DOHH2 (cell line): Measurements from ENCODE around the gene ZSCAN16.
A peak's percentile ranks its signal among the peaks of the same experiment; 100 is the strongest.

Experiments used
- H3F3A ChIP-seq: fragments of 200-600 bp; sonication (generic), shearing (Covaris generic); 2 replicates; pipeline ENCODE4 v1.6.0; 2016; ENCODE audit warnings: antibody characterized with exemption, mild to moderate bottlenecking; ENCODE audit not compliant: control insufficient read depth, insufficient read depth
- H3K27ac ChIP-seq: fragments of 200-600 bp; sonication (generic); 2 replicates; pipeline ENCODE4 v1.5.1; 2014; ENCODE audit warnings: low read depth, mild to moderate bottlenecking, low read length, moderate library complexity
- H3K27me3 ChIP-seq: fragments of 200-600 bp; sonication (generic); 2 replicates; pipeline ENCODE4 v1.6.1; 2014; ENCODE audit warnings: mild to moderate bottlenecking, low read length, mixed read lengths; ENCODE audit not compliant: control insufficient read depth
- H3K36me3 ChIP-seq: fragments of 200-600 bp; sonication (generic); 2 replicates; pipeline ENCODE4 v1.6.1; 2014; ENCODE audit warnings: mild to moderate bottlenecking, low read length, moderate library complexity, mixed read lengths; ENCODE audit not compliant: control insufficient read depth
- H3K4me1 ChIP-seq: fragments of 200-600 bp; sonication (generic); 2 replicates; pipeline ENCODE4 v1.6.1; 2014; ENCODE audit warnings: mild to moderate bottlenecking, low read length, mixed read lengths; ENCODE audit not compliant: control insufficient read depth
- H3K4me2 ChIP-seq: fragments of 200-600 bp; sonication (generic); 2 replicates; pipeline ENCODE4 v1.6.0; 2014; ENCODE audit warnings: mild to moderate bottlenecking, low read length, moderate library complexity
- H3K4me3 ChIP-seq: fragments of 200-600 bp; sonication (generic); 2 replicates; pipeline ENCODE4 v1.5.1; 2014; ENCODE audit warnings: mild to moderate bottlenecking, low read length, mixed read lengths
- H3K79me2 ChIP-seq: fragments of 200-600 bp; sonication (generic); 2 replicates; pipeline ENCODE4 v1.6.1; 2014; ENCODE audit warnings: mild to moderate bottlenecking, low read length, mixed read lengths; ENCODE audit not compliant: control insufficient read depth
- H3K9me2 ChIP-seq: fragments of 200-600 bp; sonication (generic); replicated peaks from 2 replicates; pipeline ENCODE4 v1.6.1; 2014; ENCODE audit warnings: mild to moderate bottlenecking, low read length, mixed read lengths; ENCODE audit not compliant: control insufficient read depth
- H3K9me3 ChIP-seq: fragments of 200-600 bp; sonication (generic); 2 replicates; pipeline ENCODE4 v1.6.1; 2014; ENCODE audit warnings: antibody characterized with exemption, low read length, mixed read lengths; ENCODE audit not compliant: control insufficient read depth, insufficient read depth
- H4K20me1 ChIP-seq: fragments of 200-600 bp; sonication (generic); 2 replicates; pipeline ENCODE4 v1.6.0; 2014; ENCODE audit warnings: low read depth, mild to moderate bottlenecking, antibody characterized with exemption, low read length, moderate library complexity; ENCODE audit not compliant: control insufficient read depth, insufficient read depth
- CTCF ChIP-seq: fragments of 200-600 bp; sonication (generic); IDR thresholded peaks from one replicate; pipeline ENCODE4 v1.5.1; 2014; ENCODE audit warnings: antibody characterized with exemption, mild to moderate bottlenecking, low read depth, low read length; ENCODE audit not compliant: poor library complexity, severe bottlenecking
- EZH2phosphoT487 ChIP-seq: fragments of 200-600 bp; sonication (generic); IDR thresholded peaks from 2 replicates; pipeline ENCODE4 v1.6.1; 2017; ENCODE audit warnings: borderline replicate concordance, mild to moderate bottlenecking, antibody characterized with exemption, low read length, moderate library complexity, mixed read lengths

ZSCAN16 gene

GRCh38 chr6:28135393-28135792 lies 11.0 kb downstream of the ZSCAN16 start:
- Histone ChIP-seq H3K79me2 (peaks cover 72% of the 10 kb centered on the region), H3K27ac (peak overlapping the region; percentile 82; the same call in 1 of the 2 replicates), H3K9me3 (no peaks in the 10 kb centered on the region), H3K4me2 (peak overlapping the region; percentile 79), H3F3A (peaks cover 15% of the 10 kb centered on the region), H3K27me3 (no peaks in the 10 kb centered on the region), H4K20me1 (peaks cover 7% of the 10 kb centered on the region; the same call in 1 of the 2 replicates), H3K9me2 (no peaks in the 10 kb centered on the region), H3K4me1 (peaks cover 40% of the 10 kb centered on the region), H3K4me3 (peak overlapping the region; percentile 93), H3K36me3 (peaks cover 53% of the 10 kb centered on the region)
- TF ChIP-seq EZH2phosphoT487 = no peak
- TF ChIP-seq CTCF = no peak

- peaks cover 15% of the 10 kb centered on the region for H3F3A ChIP-seq
- TF ChIP-seq EZH2phosphoT487 (no peak), CTCF (no peak)
- H3K27ac ChIP-seq = peak overlapping the region; percentile 82
- peaks cover 59% of the 10 kb centered on the region for H3K79me2 ChIP-seq
- peak overlapping the region; percentile 93 for H3K4me3 ChIP-seq
- H3K9me2 ChIP-seq = no peaks in the 10 kb centered on the region
- no peaks in the 10 kb centered on the region for H3K27me3 ChIP-seq
- H4K20me1 ChIP-seq = peaks cover 7% of the 10 kb centered on the region; the same call in 1 of the 2 replicates
- H3K9me3 ChIP-seq = no peaks in the 10 kb centered on the region
- peaks cover 51% of the 10 kb centered on the region for H3K4me1 ChIP-seq
- H3K36me3 ChIP-seq = peaks cover 40% of the 10 kb centered on the region
- H3K4me2 ChIP-seq = peak overlapping the region; percentile 79
Observed at GRCh38 chr6:28136585-28137504, 12.4 kb downstream of the ZSCAN16 start.

GRCh38 chr6:28137505-28137981 lies 13.1 kb downstream of the ZSCAN16 start:
- no peak for TF ChIP-seq CTCF
- no peak for TF ChIP-seq EZH2phosphoT487
- H3K4me1 ChIP-seq = peaks cover 52% of the 10 kb centered on the region
- no peaks in the 10 kb centered on the region for H3K9me3 ChIP-seq
- H3K27me3 ChIP-seq = no peaks in the 10 kb centered on the region
- H3F3A ChIP-seq = peaks cover 15% of the 10 kb centered on the region
- no peaks in the 10 kb centered on the region for H3K9me2 ChIP-seq
- peaks cover 7% of the 10 kb centered on the region; the same call in 1 of the 2 replicates for H4K20me1 ChIP-seq
- H3K4me2 ChIP-seq = peak overlapping the region; percentile 79
- H3K79me2 ChIP-seq = peaks cover 59% of the 10 kb centered on the region
- H3K4me3 ChIP-seq = peak overlapping the region; percentile 93
- peaks cover 39% of the 10 kb centered on the region for H3K36me3 ChIP-seq
- peak overlapping the region; percentile 82 for H3K27ac ChIP-seq
